ENCODE data around the gene VCAN. TPM values are rescaled to one million over a fixed set of nuclear protein-coding genes. Genes with fewer than 3 reads are reported as not detected.

VCAN gene
- total and polyA plus RNA-seq, 2 of the 8 experiments (the other 6 are each of a cell fraction or from before 2014, with no cell fraction given) = 146 to 404 TPM

DNA sequence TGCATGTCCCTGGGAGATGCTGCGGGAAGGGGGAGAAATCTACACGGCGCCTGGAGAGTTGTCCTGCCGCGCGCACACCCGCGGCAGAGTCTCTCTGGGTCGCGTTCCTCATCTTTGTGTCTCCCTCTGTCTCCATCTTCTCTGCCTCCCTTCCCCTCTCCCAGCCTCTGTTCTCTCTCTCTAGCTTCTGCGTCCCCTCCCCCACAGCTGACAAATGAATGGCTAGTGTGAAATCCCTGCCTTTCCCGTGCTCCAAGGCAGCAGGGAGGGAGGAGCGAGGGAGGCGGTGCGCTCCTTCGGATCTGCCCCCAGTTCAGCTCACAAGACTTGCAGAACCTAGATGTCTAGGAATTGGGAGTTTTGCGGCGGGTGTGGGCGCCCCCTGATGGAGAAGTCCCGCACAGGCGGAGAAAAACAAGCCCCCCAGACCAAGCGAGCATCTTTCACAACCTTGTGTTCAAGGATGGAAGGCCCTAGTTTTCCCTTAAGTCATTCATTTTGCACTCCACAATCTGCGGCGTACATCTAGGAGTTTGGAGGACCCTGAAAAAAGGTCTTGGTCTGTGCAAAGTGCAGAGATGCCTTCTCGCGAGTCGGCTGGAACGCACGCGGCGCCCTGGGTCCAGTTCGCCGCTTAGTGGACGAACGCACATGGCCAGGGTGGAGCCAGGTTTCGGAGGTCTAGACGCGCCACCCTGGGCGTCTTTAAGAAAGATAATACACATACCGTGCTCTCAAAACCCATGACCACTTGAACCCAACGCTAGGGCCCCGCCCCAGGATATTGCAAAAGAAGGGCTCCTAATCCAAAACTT lies 2.0 kb downstream of the VCAN start (continued):
- TF ChIP-seq SRF (IDR thresholded peaks at IDR 0.05; ENCODE audit: low read depth, low read length) (no peak), HDAC2 (IDR thresholded peaks at IDR 0.05; ENCODE audit: borderline replicate concordance in 1 of 2, low read depth in 2 of 2, low read length in 2 of 2) (peak in 1 of 2 experiments; percentile 92; a peak in 3 of 4 replicates), BCL11A (IDR thresholded peaks at IDR 0.05; ENCODE audit: low read depth in 2 of 2, low read length in 2 of 2) (no peak), RAD21 (IDR thresholded peaks at IDR 0.05 in 1 of 2, conservative IDR thresholded peaks at IDR 0.05 in 1 of 2; ENCODE audit: low read depth in 2 of 2, low read length in 2 of 2) (peak; percentile 88 to 89), TBP (IDR thresholded peaks at IDR 0.05; ENCODE audit: low read depth, low read length) (peak; percentile 79), RBBP5 (IDR thresholded peaks at IDR 0.05; ENCODE audit: borderline replicate concordance, low read depth, low read length) (no peak), ZNF274 (IDR thresholded peaks at IDR 0.05; ENCODE audit: borderline replicate concordance, extremely low read depth, low read length) (no peak), SIRT6 (IDR thresholded peaks at IDR 0.05; ENCODE audit: low read length) (no peak), NRF1 (IDR thresholded peaks at IDR 0.05; ENCODE audit: low read depth, low read length) (no peak), EZH2 (IDR thresholded peaks at IDR 0.05; ENCODE audit: low read depth, low read length, severe bottlenecking) (no peak), CBX8 (IDR thresholded peaks at IDR 0.05; ENCODE audit: borderline replicate concordance, low read depth, low read length) (no peak), POU5F1 (IDR thresholded peaks at IDR 0.05; ENCODE audit: low read depth, low read length) (0 out of 2 replicates have a peak, but pooled peaks have one; percentile 33), CTBP2 (IDR thresholded peaks at IDR 0.05; ENCODE audit: borderline replicate concordance, insufficient read depth, insufficient read length, low read length) (peak; percentile 75), SIN3A (conservative IDR thresholded peaks at IDR 0.05 in 1 of 2, IDR thresholded peaks at IDR 0.05 in 1 of 2; ENCODE audit: low read depth in 1 of 2, low read length in 2 of 2) (peak; percentile 93 to 96), TAF1 (IDR thresholded peaks at IDR 0.05; ENCODE audit: low read depth, low read length) (peak; percentile 82), JUND (IDR thresholded peaks at IDR 0.05; ENCODE audit: low read length) (no peak), KDM1A (IDR thresholded peaks at IDR 0.05; ENCODE audit: borderline replicate concordance, low read length) (no peak), KDM4A (IDR thresholded peaks at IDR 0.05; ENCODE audit: low read depth, low read length, severe bottlenecking) (no peak)
- TF ChIP-seq, protein P1, sequence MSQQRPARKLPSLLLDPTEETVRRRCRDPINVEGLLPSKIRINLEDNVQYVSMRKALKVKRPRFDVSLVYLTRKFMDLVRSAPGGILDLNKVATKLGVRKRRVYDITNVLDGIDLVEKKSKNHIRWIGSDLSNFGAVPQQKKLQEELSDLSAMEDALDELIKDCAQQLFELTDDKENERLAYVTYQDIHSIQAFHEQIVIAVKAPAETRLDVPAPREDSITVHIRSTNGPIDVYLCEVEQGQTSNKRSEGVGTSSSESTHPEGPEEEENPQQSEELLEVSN (IDR thresholded peaks at IDR 0.05) = 0 out of 2 replicates have a peak, but pooled peaks have one; percentile 49

Data from H1 (cell line).